IPS-NIHi7 (cell line): Measurements from ENCODE around the gene RFPL1.
A peak's percentile ranks its signal among the peaks of the same experiment; 100 is the strongest.
"Not testable (repeated sequence)": the region's sequence is repeated elsewhere in the genome, so short reads cannot be mapped to it uniquely, and the experiment has no call there.

Experiments
- DNase-seq: peaks from one replicate; pipeline ENCODE4 v3.0.0; 2012; ENCODE audit warnings: mixed read lengths; ENCODE audit errors: extremely low spot score

RFPL1 gene

DNA sequence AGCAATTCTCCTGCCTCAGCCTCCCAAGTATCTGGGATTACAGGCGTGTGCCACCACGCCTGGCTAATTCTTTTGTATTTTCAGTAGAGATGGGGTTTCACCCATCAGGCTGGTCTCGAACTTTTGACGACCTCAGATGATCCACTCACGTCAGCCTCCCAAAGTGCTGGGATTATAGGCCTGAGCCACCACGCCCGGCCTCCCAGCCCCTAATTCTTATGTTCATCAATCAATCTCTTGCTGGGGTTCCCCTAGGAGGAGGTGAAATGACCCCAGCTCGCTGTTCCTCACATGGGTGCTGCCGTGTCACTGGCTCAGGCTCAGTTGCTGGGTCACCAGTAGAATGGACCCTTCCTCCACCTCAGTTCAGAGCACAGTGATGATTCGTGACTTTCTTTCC, at the start of gene RFPL1:
Gene RFPL1, plus strand, starts transcription at position 301 of the 400 bp plus-strand sequence.
- DNase-seq, result not testable (repeated sequence)

GRCh38 chr22:29388759-29389090, 49.7 kb upstream of the RFPL1 start:
- DNase-seq, result no peak

DNA sequence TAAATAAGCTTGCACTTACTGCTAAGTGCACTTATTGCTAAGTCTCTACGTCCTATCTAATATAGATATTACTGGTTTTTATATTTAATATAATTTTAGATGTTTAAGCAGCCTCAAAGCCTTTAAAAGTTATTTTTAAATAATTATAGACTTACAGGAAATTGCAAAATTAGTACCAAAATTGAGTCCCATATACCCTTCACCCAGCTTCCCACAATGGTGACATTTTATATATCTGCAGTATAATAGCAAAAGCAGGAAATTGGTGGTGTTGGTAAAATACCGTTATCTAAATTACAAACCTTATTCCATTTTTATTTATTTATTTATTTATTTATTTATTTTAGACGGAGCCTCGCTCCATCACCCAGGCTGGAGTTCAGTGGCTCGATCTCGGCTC, 48.1 kb upstream of the RFPL1 start:
- no peak for DNase-seq

- no peak for DNase-seq
Observed at GRCh38 chr22:29391546-29391945, 46.8 kb upstream of the RFPL1 start.

DNA sequence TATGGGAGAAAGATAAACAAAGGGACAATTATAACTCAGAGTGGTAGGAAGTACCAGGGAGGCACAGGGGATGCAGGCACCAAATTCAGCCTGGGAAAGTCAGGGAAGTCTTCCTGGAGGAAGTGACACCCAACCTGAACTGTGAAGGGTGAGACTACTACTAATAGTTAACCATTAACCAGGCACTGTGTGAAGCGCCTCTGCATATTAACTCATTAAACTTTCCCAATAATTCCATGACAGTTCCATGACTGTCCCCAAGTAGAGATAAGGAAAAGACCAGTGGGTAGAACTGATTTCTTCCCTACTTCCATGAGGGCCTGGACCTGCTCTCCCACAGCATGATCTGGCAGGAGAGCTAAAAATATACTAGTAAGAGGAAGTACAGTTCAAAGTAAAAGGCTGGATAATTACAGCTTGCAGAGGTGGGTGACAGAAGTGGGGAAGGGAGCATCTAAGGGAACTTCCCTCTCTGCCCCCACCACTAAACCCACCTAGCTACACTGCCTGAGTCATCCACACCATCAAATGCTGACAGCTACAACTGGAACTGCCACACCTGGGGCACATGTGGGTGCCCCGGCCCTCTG, 45.3 kb upstream of the RFPL1 start:
- no peak for DNase-seq

DNA sequence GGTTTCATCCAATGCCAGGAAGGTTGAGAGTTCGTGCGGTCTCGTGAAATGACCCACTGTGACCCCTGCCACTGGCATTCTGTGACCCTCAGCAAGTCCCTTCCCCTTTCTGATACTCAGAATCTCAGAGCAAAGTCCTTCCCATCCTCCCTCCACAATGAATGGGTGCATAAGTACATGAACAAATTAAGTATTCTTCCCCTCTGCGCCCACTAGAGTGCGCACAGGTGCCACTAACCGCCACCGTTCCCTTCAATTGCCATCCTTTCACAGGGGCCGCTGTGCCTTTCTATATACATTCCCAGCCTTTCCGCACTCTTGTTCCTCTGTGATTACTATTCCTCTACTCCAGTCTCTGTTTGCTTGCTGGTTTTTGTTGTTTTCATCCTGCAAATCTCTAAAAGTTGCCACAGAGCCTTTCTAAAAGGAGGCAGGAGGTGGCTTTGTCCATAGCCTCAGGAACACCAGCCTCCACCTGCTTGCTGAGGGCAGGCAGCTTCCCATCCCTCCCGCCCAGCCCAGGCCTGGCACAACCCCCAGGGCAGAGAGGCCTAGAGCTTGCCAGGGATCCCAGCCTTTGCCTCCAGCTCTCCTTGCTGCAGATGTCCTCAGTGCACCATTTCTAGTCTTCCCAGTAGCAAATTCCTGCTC, 43.3 kb upstream of the RFPL1 start:
- peak; percentile 84 for DNase-seq

- DNase-seq, result no peak
Observed at GRCh38 chr22:29396126-29396525, 42.3 kb upstream of the RFPL1 start.

- DNase-seq, result no peak
Observed at GRCh38 chr22:29397791-29398190, 40.6 kb upstream of the RFPL1 start.

- no peak for DNase-seq
Observed at GRCh38 chr22:29400576-29400975, 37.8 kb upstream of the RFPL1 start.

DNA sequence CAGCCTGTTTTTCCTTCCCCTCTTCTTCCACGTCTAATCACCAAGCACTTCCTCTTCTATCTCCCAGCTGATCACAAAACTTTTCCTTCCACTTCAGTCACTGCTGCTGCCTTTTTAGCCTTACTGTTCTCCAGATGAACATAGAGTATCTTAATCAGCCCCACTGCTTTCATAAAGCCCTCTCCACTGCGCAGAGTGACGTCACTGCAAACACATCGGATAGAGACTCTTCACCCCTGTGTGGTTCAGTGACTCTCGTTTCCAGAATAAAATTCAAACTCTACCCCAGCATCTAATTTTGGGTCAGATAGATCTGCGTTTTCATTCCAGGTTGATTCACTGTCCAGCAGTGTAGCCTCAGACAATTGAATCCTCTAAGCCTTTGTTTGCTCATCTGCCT, 36.8 kb upstream of the RFPL1 start:
- not testable (repeated sequence) for DNase-seq

DNA sequence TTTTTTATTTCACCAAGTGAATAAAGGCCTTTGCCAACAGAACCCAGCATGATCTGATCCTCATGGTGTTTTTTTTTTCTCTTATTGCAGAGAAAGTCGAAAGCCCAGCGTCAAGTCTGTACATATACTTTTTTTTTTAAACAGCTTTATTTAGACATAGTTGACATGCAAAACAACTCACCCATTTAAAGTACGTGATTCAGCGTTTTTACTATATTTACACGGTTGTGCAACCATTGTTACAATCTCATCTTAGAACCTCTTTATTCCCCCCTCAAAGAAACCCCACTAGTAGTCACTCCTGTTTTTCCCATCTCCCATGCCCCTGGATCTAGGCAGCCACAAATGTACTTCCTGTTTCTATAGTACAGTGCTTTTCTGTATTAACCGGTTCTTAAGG, 29.4 kb upstream of the RFPL1 start:
- no peak for DNase-seq

DNA sequence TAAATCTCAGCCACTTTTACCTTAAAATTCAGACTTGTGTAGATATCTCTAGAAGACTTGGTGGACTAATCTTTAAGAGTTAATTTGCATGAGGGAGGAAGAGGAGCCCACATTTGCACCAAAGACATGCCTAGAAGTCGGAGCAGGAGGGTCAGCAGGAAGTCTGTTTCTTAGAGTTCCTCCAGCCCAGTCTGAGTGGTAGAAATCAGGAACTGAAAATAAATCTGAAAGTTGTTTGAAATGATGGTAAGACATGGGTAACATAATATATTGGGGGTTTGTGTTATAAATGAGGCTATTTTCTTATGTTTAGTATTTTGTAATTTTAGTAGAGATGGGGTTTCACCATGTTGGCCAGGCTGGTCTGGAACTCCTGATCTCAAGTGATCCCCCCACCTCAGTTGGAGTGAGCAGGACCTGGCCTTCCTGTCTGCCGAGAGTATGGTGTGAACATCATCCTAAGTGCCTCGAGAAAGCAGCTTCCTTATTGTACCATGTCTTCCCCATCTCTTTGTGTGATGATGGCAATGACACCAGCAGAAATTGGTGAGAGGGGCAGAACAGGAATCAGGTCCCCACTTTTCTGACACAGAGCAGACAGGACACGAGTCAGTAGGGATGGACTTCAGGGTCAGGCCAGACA, 26.7 kb upstream of the RFPL1 start:
- DNase-seq, result not testable (repeated sequence)

- DNase-seq, result not testable (repeated sequence)
Observed at GRCh38 chr22:29412772-29413171, 25.6 kb upstream of the RFPL1 start.

DNA sequence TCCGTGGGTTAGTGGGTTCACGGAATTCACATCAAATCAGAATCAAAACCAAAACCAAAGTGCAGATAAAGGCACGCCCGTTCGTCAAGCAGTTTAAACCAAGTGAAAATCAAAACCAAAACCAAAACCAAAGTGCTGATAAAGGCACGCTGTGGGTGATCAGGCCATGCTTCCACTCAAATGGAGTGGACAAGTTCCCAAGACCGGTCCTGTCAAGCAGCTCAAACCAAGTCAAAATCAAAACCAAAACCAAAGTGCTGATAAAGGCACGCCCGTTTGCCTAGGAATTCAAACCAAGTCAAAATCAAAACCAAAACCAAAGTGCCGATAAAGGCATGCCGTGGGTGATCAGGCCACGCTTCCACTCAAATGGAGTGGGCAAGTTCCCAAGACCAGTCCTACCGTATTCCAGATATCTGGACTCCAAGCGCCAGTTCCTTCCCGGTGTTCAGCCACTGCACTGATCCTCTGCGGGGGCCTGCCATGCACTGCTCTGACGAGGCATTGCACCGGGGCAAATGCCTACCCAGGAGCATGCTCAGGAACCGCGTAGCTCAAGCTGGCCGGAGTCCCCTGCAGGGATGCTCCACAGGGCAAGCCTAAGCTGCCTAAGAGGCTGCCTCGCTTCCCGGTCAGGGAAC, 23.3 kb upstream of the RFPL1 start:
- DNase-seq, result not testable (repeated sequence)

DNA sequence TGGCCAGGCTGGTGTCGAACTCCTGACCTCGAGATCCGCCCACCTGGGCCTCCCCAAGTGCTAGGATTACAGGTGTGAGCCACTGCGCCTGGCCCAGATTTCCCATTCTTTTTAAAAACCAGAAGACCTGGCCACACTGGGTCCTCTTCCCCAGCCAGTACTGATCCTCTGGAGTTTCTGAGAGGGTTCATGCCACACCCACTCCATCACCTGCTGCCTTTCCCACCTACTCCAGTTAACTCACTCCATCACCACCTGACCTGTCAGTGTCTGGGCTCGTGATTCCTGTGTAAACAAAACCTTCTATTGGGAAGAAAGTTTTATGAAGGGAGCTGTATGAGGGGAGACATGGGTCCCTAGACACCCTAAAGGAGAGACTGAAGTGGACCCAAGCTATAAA, 19.7 kb upstream of the RFPL1 start:
- not testable (repeated sequence) for DNase-seq

- no peak for DNase-seq
Observed at GRCh38 chr22:29426476-29426875, 11.9 kb upstream of the RFPL1 start.

DNA sequence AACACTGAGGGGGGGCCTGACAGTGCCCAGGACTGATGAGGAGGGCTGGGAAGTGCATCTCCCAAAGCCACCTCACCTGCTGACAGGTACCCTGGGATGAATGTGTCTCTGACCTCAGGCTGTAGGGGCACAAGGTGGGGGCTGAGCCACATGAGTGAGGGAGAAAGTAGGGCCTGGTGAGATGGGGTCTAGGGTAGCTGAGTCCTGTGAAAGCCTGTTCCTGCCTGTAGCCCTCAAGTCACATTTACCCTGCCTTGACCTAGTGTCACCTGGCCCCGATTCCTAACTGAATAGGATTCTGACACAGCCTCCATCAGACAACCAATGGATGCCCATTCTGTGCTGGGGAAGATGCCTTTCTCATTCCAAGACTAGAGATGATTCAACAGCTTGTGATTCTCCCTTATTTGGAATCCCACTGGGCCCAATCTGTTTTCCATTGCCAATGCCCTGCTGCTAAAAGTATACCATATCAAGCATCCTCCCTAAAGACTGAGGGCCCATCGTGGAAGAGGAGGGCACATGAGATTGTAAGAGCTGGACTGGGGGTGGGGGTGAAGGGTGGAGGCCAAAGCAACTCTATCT, 11.1 kb upstream of the RFPL1 start:
- DNase-seq, result no peak

- no peak for DNase-seq
Observed at GRCh38 chr22:29431986-29432385, 6.4 kb upstream of the RFPL1 start.

- no peak for DNase-seq
Observed at GRCh38 chr22:29433856-29434255, 4.5 kb upstream of the RFPL1 start.

DNA sequence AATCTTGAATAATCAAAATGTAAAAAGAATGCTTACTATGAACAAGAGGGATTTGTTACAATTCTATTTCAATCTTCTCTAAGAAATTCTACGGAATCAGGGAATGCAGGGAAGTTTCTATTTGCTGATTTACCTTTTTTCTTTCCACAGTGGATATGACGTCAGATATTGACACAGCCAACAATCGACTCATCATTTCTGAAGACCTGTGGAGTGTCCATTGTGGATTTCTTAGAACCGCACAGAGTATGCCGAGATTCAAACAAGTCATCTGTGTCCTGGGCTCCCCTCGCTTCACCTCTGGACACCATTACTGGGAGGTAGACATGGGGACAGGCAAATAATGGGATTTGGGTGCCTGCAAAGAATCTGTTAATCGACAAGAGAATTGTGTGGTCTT, 4.1 kb upstream of the RFPL1 start:
- no peak for DNase-seq

- DNase-seq, result no peak
Observed at GRCh38 chr22:29435236-29436136, 2.9 kb upstream of the RFPL1 start.

DNA sequence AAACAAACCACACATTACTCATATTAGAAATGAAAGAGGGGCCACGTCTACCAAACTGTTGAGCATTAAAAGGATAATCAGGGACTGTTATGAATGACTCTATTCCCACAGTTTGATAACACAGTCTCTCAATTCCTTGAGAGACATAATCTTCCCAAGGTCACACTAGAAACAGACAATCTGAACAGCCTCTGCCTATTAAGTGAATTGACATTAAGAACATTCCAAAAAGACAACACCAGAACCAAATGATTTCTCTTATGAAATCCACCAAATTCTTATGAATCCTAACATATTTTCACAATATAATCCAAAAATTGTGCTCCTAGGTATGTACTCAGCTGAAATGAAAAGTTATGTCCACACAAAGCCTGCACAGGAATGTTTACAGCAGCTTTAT, 4.6 kb downstream of the RFPL1 start:
- no peak for DNase-seq
